ENCODE data around the gene ZBTB34. TPM values are rescaled to one million over a fixed set of nuclear protein-coding genes. Genes with fewer than 3 reads are reported as not detected.

Gene ZBTB34, protein sequence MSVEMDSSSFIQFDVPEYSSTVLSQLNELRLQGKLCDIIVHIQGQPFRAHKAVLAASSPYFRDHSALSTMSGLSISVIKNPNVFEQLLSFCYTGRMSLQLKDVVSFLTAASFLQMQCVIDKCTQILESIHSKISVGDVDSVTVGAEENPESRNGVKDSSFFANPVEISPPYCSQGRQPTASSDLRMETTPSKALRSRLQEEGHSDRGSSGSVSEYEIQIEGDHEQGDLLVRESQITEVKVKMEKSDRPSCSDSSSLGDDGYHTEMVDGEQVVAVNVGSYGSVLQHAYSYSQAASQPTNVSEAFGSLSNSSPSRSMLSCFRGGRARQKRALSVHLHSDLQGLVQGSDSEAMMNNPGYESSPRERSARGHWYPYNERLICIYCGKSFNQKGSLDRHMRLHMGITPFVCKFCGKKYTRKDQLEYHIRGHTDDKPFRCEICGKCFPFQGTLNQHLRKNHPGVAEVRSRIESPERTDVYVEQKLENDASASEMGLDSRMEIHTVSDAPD
- 3.0 to 4.1 TPM (median 3.8 TPM) in 5 replicates for total RNA-seq (2022; extraction: Qiagen RNA extraction; ENCODE audit: low read depth)

DNA sequence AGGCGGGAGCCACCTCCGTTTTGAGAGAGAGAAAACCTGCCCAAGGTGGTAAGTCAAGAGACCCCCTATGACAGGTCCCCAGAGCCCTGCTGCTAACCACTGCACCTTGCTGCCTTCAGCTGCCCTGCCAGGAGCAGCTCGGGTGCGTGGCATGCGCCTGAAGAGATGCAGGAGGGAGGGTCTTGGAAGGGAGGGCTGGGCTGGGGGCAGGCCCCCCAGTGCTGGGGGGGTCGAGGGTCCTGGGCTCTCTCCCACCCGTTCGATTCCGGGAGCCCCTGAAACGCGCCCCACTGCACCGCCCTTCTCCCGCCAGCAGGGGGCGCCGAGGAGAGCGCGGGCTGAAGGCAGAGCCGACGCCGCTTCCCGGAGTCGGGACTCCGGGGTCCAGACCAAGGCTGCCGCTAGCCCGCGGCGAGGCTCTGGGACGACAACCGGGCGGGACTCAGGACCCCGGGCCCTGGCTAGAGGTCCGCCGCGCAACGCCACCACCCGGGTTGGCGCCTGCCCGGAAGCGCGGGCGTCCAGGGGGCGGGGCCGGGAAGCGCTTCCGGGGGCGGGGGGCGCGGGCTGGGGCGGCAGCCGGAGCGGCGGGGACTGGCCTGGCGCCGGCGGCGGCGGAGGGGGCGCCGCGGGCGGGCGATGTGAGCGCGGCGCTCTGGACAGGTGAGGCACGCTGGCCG is at the start of gene ZBTB34:
TSS of gene ZBTB34 (plus strand) at position 563 of the 680 bp plus-strand sequence. CDS start 18,761 bp downstream, outside the sequence.

DNA sequence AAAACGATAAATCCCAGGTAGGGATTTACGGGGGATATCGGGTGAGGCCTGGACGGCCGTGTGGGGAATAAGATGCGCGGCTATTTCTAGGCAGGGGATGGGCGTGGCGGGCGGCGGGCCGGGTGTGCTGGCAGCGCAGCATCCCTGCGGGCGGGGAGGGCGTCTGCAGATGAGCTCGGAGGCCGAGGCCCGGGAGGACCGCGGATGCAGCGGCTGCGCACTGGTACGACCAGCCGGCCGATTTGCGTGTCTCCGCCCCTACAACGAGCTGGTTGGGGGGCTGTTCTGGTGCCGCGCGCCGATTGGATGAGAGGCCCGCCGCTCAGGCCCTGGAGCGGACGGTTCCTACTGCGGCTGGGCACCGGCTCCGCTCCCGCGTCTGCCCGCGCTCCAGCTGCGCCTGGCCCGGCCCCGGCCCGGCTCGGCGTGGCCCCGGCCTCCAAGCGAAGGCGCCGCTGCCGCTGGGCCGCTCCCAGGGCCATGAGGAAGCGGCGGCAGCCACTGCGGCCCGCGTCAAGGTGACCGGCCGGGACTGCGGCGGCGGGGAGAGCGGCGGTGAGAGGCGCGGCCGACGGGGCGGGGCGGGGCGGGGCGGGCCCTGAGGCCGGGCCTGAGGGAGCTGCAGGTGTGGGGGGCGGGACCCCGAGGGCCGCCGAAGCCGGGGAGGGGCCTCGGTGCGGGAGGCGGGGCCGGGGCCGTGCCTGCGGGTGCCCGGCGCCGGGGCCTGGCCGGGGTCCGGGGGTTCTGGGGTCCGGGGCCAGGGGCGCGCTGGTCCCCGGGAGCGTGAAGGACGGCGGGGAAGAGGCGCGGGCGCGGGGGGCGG is 54.2 kb downstream of the ZBTB34 start, which contains the start of gene RALGPS1:
TSS of gene RALGPS1 (plus strand) at position 325 of the 823 bp plus-strand sequence. CDS start 47,508 bp downstream, outside the sequence.

Other genes with a start within 250 kb of the ZBTB34 start
- gene LMX1B, start 246.7 kb upstream of the ZBTB34 start, total RNA-seq (2022; extraction: Qiagen RNA extraction; ENCODE audit: low read depth), result 1.3 to 1.8 TPM (median 1.3 TPM) in 5 replicates
- gene ZBTB43, start 55.6 kb upstream of the ZBTB34 start, total RNA-seq (2022; extraction: Qiagen RNA extraction; ENCODE audit: low read depth), result 5.7 to 8.5 TPM (median 6.3 TPM) in 5 replicates
- gene RALGPS1, start 54.1 kb downstream of the ZBTB34 start, total RNA-seq (2022; extraction: Qiagen RNA extraction; ENCODE audit: low read depth), result 1.0 to 2.6 TPM (median 1.9 TPM) in 5 replicates

Measured in A549 treated with GW870086 at 1 μM for 4 hours (cell line).